Activated CD8-positive, alpha-beta memory T cell treated with anti-CD3 and anti-CD28 coated beads, Interleukin-2, amount 50 U/mL, for 24 hours (primary cell): ENCODE results near the gene NT5C2.
"Not testable (repeated sequence)": the region's sequence is repeated elsewhere in the genome, so short reads cannot be mapped to it uniquely, and the experiment has no call there.

Experiments
- DNase-seq: peaks from one replicate; pipeline ENCODE4 v3.0.0-alpha.2; 2020; ENCODE audit errors: extremely low read depth

The NT5C2 gene

GRCh38 chr10:103163766-103164403, 29.2 kb downstream of the NT5C2 start:
- DNase-seq = not testable (repeated sequence)

- no peak for DNase-seq
Observed at GRCh38 chr10:103157246-103157645, 35.8 kb downstream of the NT5C2 start.

- no peak for DNase-seq
Observed at GRCh38 chr10:103155471-103156085, 37.5 kb downstream of the NT5C2 start.

GRCh38 chr10:103154521-103155299, 38.4 kb downstream of the NT5C2 start:
- DNase-seq = no peak

GRCh38 chr10:103153302-103154197, 39.5 kb downstream of the NT5C2 start:
- no peak for DNase-seq

- DNase-seq = no peak
Observed at GRCh38 chr10:103149991-103150622, 43.0 kb downstream of the NT5C2 start.

GRCh38 chr10:103147645-103148044, 45.4 kb downstream of the NT5C2 start:
- no peak for DNase-seq

GRCh38 chr10:103145860-103146466, 47.1 kb downstream of the NT5C2 start:
- DNase-seq = no peak

- DNase-seq = no peak
Observed at GRCh38 chr10:103145046-103145445, 48.0 kb downstream of the NT5C2 start.

GRCh38 chr10:103144041-103144440, 49.0 kb downstream of the NT5C2 start:
- DNase-seq = no peak

GRCh38 chr10:103143641-103144040, 49.4 kb downstream of the NT5C2 start:
- not testable (repeated sequence) for DNase-seq

- no peak for DNase-seq
Observed at GRCh38 chr10:103141950-103142349, 51.1 kb downstream of the NT5C2 start.

GRCh38 chr10:103140469-103140868, 52.6 kb downstream of the NT5C2 start:
- DNase-seq = no peak

GRCh38 chr10:103139803-103140202, 53.3 kb downstream of the NT5C2 start:
- DNase-seq = no peak

GRCh38 chr10:103135168-103135567, 57.9 kb downstream of the NT5C2 start:
- not testable (repeated sequence) for DNase-seq

- no peak for DNase-seq
Observed at GRCh38 chr10:103130910-103131309, 62.2 kb downstream of the NT5C2 start.

GRCh38 chr10:103130180-103130579, 62.9 kb downstream of the NT5C2 start:
- not testable (repeated sequence) for DNase-seq

- DNase-seq = no peak
Observed at GRCh38 chr10:103127241-103127640, 65.8 kb downstream of the NT5C2 start.

- DNase-seq = no peak
Observed at GRCh38 chr10:103125323-103126267, 67.5 kb downstream of the NT5C2 start.
